Superior temporal gyrus (tissue), 1 donor: ENCODE data around the gene CAP1.
A peak's percentile ranks its signal among the peaks of the same experiment; 100 is the strongest.

Experiments
- DNase-seq: peaks from one replicate; pipeline ENCODE4 v3.0.0-alpha.2; 2016; ENCODE audit errors: extremely low spot score

The CAP1 gene

GRCh38 chr1:40058453-40059337, 18.2 kb downstream of the CAP1 start:
- no peak for DNase-seq

DNA sequence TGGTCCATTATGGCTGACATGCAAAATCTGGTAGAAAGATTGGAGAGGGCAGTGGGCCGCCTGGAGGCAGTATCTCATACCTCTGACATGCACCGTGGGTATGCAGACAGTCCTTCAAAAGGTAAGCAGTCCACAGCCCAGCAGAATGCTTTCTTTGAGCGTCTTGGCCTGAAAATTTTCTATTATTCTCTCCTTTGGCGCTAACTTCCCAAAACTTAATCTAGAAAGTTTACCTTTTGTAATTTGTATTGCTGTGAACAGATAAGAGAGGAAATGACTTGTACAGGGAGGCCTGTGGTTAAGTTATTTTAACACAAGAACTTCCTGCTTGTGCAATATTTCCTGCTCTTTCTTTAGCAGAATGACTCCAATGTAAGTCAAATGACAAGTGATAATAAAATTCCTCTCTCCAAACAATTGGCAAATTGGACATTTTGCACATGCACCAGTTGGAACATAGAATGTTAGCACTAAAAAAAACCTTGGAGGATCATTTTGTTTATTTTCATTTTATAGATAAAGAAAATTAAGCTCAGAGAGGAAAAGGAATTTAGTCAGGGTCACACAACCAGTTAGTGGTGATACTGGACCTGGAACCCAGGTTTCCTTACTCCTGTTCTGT, 18.9 kb downstream of the CAP1 start:
- DNase-seq: no peak

GRCh38 chr1:40059960-40060750, 19.6 kb downstream of the CAP1 start:
- no peak for DNase-seq

DNA sequence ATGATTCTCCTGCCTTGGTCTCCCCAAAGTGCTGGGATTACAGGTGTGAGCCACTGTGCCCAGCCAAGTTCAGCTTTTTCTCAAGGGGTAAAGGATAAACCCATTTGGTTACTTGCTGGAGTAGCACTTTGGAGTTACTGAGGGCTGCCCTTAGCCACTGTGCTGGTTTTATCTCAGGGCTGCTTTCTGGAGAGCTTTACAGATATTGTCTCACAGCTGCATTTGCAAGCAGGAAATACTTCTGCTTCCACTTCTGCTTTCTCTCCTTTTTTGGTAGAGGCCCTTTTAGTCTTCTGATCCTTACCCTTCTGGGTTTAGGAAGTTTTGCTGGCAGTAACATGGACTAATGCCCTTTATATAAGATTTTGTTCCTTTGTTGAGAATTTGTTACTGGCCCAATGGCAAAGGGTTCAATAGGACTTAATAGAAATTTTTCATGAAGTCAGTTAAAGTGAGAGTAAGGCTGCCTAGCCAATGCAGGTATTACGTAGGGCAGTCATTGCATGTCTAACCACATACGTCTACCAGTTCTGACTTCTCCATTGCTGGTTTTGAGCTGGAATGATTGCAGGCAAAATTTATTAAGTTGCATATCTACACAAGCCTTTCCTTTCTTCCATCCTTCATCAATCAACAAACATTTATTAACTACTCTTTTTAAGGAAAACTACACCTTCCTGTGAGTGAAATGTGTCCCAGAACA, 24.4 kb downstream of the CAP1 start:
- DNase-seq: no peak

GRCh38 chr1:40067023-40067422, 26.5 kb downstream of the CAP1 start:
- no peak for DNase-seq

- no peak for DNase-seq
These were observed 27.3 kb downstream of the CAP1 start for GRCh38 chr1:40067851-40068250.

DNA sequence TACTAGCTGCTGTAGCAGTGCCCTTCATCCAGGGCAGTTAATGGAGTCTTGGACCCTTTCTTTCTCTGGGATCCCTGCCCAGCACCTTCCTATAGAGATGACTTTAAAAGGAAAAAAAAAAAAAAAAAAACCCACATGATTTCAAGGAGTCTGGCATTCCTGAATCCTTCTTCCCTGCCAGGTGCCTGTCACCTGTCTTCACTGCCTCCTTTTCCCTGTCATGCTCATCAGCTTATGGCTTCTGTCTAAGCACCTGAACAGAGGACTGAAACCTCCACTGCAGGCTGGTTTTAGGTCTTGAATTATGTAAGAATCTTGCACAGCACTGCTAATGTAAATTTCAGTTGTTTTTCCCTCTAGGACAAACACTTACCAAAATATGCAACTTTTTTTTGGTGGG, 31.6 kb downstream of the CAP1 start:
- DNase-seq: no peak

GRCh38 chr1:40073062-40073461, 32.5 kb downstream of the CAP1 start:
- no peak for DNase-seq

DNA sequence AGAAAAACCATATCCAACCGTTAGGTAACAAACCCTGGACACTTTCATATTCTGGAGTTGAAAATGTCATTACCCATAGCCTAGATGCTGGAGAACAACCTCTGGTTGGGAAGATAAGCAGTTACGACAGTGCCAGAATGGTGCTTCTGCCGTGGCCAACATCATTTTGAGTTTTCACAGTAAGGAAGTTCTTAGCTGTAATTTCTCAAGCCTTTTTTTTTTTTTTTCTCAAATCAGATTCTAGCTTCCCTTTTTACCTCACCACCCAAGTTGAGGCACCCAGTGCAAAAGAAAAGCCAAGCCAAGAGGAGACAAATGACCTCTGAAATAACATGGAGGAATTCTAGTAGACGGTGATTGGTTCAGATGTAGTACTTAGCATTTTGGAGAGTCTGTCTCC, 34.7 kb downstream of the CAP1 start:
- no peak for DNase-seq

- peak; percentile 48 for DNase-seq
These were observed 36.4 kb downstream of the CAP1 start for GRCh38 chr1:40076895-40077312.

- peak; percentile 71 for DNase-seq
These were observed 38.2 kb downstream of the CAP1 start for GRCh38 chr1:40078512-40079333.

GRCh38 chr1:40079774-40080400, 39.4 kb downstream of the CAP1 start:
- DNase-seq: no peak

DNA sequence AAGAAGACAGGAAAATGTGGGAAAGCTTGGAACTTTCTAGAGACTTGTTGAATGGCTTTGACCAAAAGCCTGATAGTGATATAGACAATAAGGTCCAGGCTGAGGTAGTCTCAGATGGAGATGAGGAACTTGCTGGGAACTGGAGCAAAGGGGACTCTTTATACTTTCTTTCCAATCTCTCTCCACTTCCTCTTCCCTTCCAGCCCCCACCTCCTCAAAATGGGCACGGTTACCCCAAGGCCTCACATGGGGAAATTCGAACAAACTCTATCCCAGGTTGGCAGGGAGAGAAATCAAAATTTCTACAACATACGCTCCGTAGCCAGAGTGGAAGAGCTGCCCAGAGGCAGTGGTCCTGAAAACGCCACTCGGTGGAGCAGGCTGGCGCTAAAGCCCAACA, 41.3 kb downstream of the CAP1 start:
- no peak for DNase-seq

- peak; percentile 88 for DNase-seq
These were observed 44.2 kb downstream of the CAP1 start for GRCh38 chr1:40084750-40085149.

GRCh38 chr1:40090652-40091355, 50.3 kb downstream of the CAP1 start:
- DNase-seq: no peak

DNA sequence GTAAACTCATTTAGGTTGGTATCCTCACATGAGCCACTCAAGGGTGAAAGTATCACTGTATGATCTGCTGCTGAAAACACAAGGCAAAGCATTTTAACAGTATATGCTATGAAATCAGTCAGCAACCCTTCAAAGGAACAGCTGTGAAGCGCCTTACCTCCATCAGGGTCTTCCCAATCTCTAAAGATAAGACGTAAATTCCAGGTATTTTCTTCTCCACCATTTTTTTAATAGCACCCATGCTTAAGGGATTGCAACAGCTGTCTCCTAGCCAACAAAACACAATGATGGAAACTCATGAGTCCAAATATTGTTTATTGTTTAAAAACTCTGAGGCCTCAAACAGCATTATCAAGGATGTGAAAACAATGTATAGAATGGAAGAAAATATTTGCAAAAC, 51.7 kb downstream of the CAP1 start:
- DNase-seq: no peak

- no peak for DNase-seq
These were observed 52.4 kb downstream of the CAP1 start for GRCh38 chr1:40092706-40093639.

DNA sequence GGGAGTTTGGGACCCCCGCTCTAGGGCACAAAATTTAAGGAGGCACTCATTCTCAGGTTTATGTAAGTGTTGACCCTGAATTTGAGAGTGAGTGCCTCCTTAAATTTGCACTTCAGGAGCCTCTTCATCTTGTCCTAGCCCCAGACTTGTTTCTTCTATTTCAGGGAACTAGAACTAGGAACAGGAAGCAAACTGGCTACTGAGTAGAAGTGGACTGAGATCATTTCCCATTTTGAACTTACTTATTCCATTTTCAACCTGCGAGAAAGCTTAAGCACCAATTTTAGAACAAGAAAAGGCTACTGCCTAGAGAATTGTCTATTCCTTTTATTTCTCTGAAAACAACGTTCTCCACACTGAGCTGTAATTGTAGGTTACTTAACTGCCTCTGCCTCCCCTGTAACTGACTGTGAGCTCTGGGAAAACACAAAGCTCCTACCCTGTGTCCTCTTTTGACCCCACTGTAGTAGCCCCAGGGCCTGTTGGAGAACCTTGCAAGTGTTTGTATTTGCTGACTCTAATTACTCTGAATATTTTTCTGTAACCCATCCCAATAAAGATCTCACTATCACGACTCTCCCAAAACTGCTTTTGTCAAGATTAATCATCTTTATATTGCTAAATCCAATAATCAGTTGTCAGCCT, 54.1 kb downstream of the CAP1 start:
- DNase-seq: no peak
